Measurements from ENCODE around the gene MAU2. TPM values are rescaled to one million over a fixed set of nuclear protein-coding genes. Genes with fewer than 3 reads are reported as not detected.

MAU2 gene
- total RNA-seq, 1 donor from 2014 or later: 69.7 TPM

DNA sequence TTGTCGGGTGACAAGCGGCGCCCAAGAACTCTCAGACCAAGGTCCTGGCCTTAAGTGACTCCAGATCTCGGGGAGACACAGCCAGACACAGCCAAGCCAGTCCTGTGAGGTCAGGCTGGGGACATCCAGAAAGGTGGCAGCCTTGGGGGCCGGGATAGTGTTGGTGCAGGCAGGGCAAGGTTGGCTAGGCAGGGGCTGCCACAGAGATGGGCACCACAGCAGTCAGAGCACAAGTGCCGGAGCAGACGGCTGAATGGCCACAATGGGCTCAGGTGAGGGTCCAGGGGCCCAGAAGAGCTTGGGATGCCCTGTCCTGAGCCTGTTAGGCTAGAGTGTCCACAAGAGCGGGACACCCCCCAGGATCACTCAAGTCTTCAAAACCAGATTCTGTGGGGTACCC, 32.2 kb downstream of the MAU2 start:
- Histone ChIP-seq H3K4me3 (no peak overlapping the region), H3K27ac (no peak overlapping the region), H3K9me3 (no peaks in the 10 kb centered on the region), H3K4me1 (no peaks in the 10 kb centered on the region), H3K27me3 (ENCODE audit: low read depth) (no peaks in the 10 kb centered on the region), H3K36me3 (peaks cover 100% of the 10 kb centered on the region)
- intact Hi-C loops (cut with DNase I): no loop called here
- ATAC-seq: no peak
- DNase-seq: no peak
- TF ChIP-seq, protein P1, sequence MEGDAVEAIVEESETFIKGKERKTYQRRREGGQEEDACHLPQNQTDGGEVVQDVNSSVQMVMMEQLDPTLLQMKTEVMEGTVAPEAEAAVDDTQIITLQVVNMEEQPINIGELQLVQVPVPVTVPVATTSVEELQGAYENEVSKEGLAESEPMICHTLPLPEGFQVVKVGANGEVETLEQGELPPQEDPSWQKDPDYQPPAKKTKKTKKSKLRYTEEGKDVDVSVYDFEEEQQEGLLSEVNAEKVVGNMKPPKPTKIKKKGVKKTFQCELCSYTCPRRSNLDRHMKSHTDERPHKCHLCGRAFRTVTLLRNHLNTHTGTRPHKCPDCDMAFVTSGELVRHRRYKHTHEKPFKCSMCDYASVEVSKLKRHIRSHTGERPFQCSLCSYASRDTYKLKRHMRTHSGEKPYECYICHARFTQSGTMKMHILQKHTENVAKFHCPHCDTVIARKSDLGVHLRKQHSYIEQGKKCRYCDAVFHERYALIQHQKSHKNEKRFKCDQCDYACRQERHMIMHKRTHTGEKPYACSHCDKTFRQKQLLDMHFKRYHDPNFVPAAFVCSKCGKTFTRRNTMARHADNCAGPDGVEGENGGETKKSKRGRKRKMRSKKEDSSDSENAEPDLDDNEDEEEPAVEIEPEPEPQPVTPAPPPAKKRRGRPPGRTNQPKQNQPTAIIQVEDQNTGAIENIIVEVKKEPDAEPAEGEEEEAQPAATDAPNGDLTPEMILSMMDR (IDR thresholded peaks at IDR 0.05): no peak

DNA sequence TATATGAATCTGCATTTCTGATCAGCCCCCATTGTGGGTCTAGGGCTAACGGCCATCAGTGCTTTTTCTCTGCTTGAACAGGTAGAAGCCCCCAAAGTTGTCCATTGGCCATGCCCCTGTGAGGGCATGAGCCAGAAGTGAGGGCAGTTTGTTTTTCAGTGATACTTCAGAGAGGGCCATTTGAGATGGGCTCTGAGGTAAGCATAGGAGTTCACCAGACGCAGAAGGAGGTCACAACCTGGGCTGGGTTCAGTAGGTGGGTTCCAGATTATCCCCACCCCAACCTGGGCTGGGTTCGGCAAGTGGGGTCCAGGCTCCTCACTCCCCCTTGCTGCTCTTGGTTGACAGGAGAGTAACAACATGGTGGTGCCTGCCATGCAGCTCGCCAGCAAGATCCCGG, 33.4 kb downstream of the MAU2 start:
- TF ChIP-seq, protein P1 (IDR thresholded peaks at IDR 0.05): no peak
- no peak overlapping the region for H3K27ac ChIP-seq
- H3K27me3 ChIP-seq (ENCODE audit: low read depth): no peaks in the 10 kb centered on the region
- no peaks in the 10 kb centered on the region for H3K4me1 ChIP-seq
- intact Hi-C loops (cut with DNase I): no loop called here
- H3K9me3 ChIP-seq: no peaks in the 10 kb centered on the region
- DNase-seq: no peak
- H3K36me3 ChIP-seq: peaks cover 98% of the 10 kb centered on the region
- H3K4me3 ChIP-seq: no peak overlapping the region
- ATAC-seq: no peak

DNA sequence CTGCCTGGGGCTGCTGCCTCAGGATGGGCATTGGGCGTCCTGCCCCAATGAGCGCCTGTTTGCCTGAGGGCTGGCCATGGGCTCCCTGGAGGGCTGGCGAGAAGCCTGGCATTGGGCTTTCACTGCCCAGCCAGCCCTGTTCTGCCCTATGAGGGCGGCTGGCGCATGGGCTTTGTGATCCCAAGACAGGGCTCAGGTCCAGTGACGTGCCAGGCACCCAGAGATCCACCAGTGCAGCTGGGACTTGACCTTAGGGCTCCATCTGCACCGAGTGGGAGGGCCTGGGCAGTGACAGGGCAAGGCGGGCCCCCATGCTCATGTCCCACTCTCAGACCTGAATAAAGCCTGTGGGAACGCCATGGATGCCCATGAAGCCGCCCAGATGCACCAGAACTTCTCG, 34.3 kb downstream of the MAU2 start:
- Histone ChIP-seq H3K27ac (no peak overlapping the region), H3K36me3 (peaks cover 92% of the 10 kb centered on the region), H3K4me1 (no peaks in the 10 kb centered on the region), H3K27me3 (ENCODE audit: low read depth) (no peaks in the 10 kb centered on the region), H3K9me3 (no peaks in the 10 kb centered on the region), H3K4me3 (no peak overlapping the region)
- intact Hi-C loops (cut with DNase I): no loop called here
- TF ChIP-seq, protein P1 (IDR thresholded peaks at IDR 0.05): no peak
- no peak for DNase-seq
- peak in 1 of 2 donors; percentile 11 for ATAC-seq

DNA sequence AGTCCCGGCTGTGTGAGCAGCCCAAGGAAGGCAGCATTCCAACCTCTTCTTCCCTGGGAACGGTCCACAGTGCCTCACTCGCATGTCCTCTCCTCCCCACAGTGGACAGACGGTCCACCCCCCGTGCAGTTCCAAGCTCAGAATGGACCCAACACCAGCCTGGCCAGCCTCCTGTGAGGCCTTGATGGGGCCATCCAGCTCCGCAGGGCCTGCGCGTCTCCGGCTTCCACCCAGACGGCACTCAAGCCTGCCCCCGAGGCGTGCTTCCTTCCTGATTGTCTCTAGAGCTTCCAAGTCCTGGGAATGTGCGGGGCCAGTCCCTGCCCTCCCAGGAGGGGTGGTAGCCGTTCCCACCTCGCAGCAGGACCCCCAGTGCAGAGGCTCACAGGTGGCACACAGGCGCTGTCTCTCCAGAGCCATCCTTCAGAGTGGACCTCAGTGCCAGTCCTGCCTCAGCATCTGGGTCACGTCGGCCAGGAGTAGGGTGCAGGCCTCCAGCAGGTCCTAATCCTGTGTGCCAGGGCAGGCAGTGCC, 35.0 kb downstream of the MAU2 start:
- intact Hi-C loops (cut with DNase I): no loop called here
- H3K36me3 ChIP-seq: peaks cover 85% of the 10 kb centered on the region
- H3K27me3 ChIP-seq (ENCODE audit: low read depth): no peaks in the 10 kb centered on the region
- TF ChIP-seq, protein P1 (IDR thresholded peaks at IDR 0.05): no peak
- ATAC-seq: no peak
- no peak overlapping the region for H3K4me3 ChIP-seq
- H3K27ac ChIP-seq: no peak overlapping the region
- H3K9me3 ChIP-seq: no peaks in the 10 kb centered on the region
- H3K4me1 ChIP-seq: peaks cover under 1% of the 10 kb centered on the region
- no peak for DNase-seq

DNA sequence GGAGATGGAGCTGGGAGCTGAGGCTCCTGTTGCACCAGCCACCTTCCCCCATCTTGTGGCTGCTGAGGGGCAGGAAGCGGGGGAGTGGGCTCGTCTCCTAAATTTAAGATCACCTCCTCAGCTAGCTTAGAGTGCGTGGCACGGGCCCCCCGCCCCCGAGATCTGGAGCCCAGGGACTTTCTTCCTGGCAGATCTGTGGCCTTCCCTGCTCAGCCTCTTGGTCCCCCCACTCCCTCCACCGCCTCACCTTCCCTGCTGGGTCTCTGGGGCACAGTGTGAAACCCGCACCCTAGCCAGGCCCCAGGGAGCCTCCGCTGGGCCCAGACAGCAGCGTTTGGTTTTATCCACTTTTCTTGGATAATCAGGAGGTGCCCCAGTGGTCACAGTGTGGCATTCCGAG, 35.9 kb downstream of the MAU2 start:
- no peak overlapping the region for H3K4me3 ChIP-seq
- H3K9me3 ChIP-seq: no peaks in the 10 kb centered on the region
- DNase-seq (no peak), ATAC-seq (no peak)
- H3K4me1 ChIP-seq: peaks cover 7% of the 10 kb centered on the region
- intact Hi-C loops (cut with DNase I): no loop called here
- no peaks in the 10 kb centered on the region for H3K27me3 ChIP-seq (ENCODE audit: low read depth)
- peaks cover 76% of the 10 kb centered on the region for H3K36me3 ChIP-seq
- H3K27ac ChIP-seq: no peak overlapping the region
- TF ChIP-seq, protein P1 (IDR thresholded peaks at IDR 0.05): no peak
